Activated CD8-positive, alpha-beta T cell treated with anti-CD3 and anti-CD28 coated beads for 36 hours (primary cell): ENCODE results near the gene TMEFF2. TPM values are rescaled to one million over a fixed set of nuclear protein-coding genes. Genes with fewer than 3 reads are reported as not detected.

Experiments used
- ATAC-seq: fragments of 200-7000 bp; cut with Tn5 transposase; one replicate; pipeline ENCODE4 v1.10.0; 2021; ENCODE audit warnings: mild to moderate bottlenecking, moderate library complexity
- CTCF ChIA-PET: fragments of 350-600 bp; sonication (Branson Sonifier 250); formaldehyde crosslinking; loops from one replicate; lab custom pipeline; 2021; ENCODE audit warnings: antibody characterized with exemption; lab: Charles Lee
- POLR2A ChIA-PET: fragments of 350-600 bp; sonication (Branson Sonifier 250); formaldehyde crosslinking; loops from one replicate; lab custom pipeline; 2021; ENCODE audit warnings: antibody characterized with exemption; lab: Charles Lee
- DNase-seq: peaks from one replicate; pipeline ENCODE4 v3.0.0-alpha.2; 2020
- H3K27ac Mint-ChIP-seq: one replicate; pipeline ENCODE4 v1.8.0; 2021; ENCODE audit warnings: mild to moderate bottlenecking, mixed read lengths
- H3K27me3 Mint-ChIP-seq: one replicate; pipeline ENCODE4 v1.8.0; 2021; ENCODE audit warnings: mixed read lengths
- H3K36me3 Mint-ChIP-seq: one replicate; pipeline ENCODE4 v1.8.0; 2021; ENCODE audit warnings: low read depth, mixed read lengths
- H3K4me1 Mint-ChIP-seq: one replicate; pipeline ENCODE4 v1.8.0; 2021; ENCODE audit warnings: low read depth, mixed read lengths
- H3K4me3 Mint-ChIP-seq: one replicate; pipeline ENCODE4 v1.8.0; 2021; ENCODE audit warnings: mild to moderate bottlenecking, moderate library complexity, mixed read lengths
- H3K9me3 Mint-ChIP-seq: one replicate; pipeline ENCODE4 v1.8.0; 2021; ENCODE audit warnings: mixed read lengths
- CTCF ChIP-seq: fragments of 200-600 bp; IDR thresholded peaks from one replicate; pipeline ENCODE4 v1.8.0; 2022; ENCODE audit warnings: antibody characterized with exemption, mild to moderate bottlenecking
- intact Hi-C: fragments of 100-400 bp; cut with micrococcal nuclease; formaldehyde crosslinking; loops from one replicate; pipeline ENCODE4 v1.10.0; 2022
- total RNA-seq, 2 experiments: library from RNA; stranded (reverse); gene quantifications; one replicate each; pipeline ENCODE4 v1.2.3, GENCODE V29; 2021

Gene TMEFF2
- total RNA-seq, 2 experiments from 2014 or later: not detected

GRCh38 chr2:191907545-191907944 is 287.2 kb downstream of the TMEFF2 start:
- ChIA-PET POLR2A (interaction anchor here (1.1 kb wide), 1 partner anchor 10 kb away, joined by 3 read pairs; no protein-coding TSS in a partner anchor), CTCF (no interaction called here)
- Mint-ChIP-seq H3K4me1 (peaks cover 9% of the 10 kb centered on the region), H3K9me3 (no peaks in the 10 kb centered on the region), H3K27me3 (no peaks in the 10 kb centered on the region), H3K4me3 (no peak overlapping the region), H3K36me3 (no peaks in the 10 kb centered on the region), H3K27ac (no peak overlapping the region)
- no peak for DNase-seq
- no peak for ATAC-seq
- intact Hi-C loops: no loop called here
- no peak for TF ChIP-seq CTCF

GRCh38 chr2:191907091-191907490 is 287.6 kb downstream of the TMEFF2 start:
- no peaks in the 10 kb centered on the region for H3K9me3 Mint-ChIP-seq
- H3K4me3 Mint-ChIP-seq: no peak overlapping the region
- H3K4me1 Mint-ChIP-seq: peaks cover 9% of the 10 kb centered on the region
- intact Hi-C loops: no loop called here
- ATAC-seq (peak; percentile 38), DNase-seq (no peak)
- CTCF ChIA-PET: interaction anchor here (1.2 kb wide), 1 partner anchor 95 kb away, joined by 3 read pairs; no protein-coding TSS in a partner anchor
- no peak for TF ChIP-seq CTCF
- no peaks in the 10 kb centered on the region for H3K27me3 Mint-ChIP-seq
- no peaks in the 10 kb centered on the region for H3K36me3 Mint-ChIP-seq
- POLR2A ChIA-PET: interaction anchor here (1.1 kb wide), 1 partner anchor 11 kb away, joined by 3 read pairs; no protein-coding TSS in a partner anchor
- H3K27ac Mint-ChIP-seq: no peak overlapping the region

- ATAC-seq (no peak), DNase-seq (no peak)
- Mint-ChIP-seq H3K4me1 (peaks cover 7% of the 10 kb centered on the region), H3K27me3 (peaks cover under 1% of the 10 kb centered on the region), H3K9me3 (no peaks in the 10 kb centered on the region), H3K36me3 (no peaks in the 10 kb centered on the region), H3K27ac (no peak overlapping the region), H3K4me3 (no peak overlapping the region)
- no peak for TF ChIP-seq CTCF
- intact Hi-C loops: no loop called here
- CTCF ChIA-PET: no interaction called here
- POLR2A ChIA-PET: no interaction called here
These were observed 289.4 kb downstream of the TMEFF2 start for GRCh38 chr2:191905336-191905735.

GRCh38 chr2:191901031-191901430 is 293.7 kb downstream of the TMEFF2 start:
- TF ChIP-seq CTCF: no peak
- POLR2A ChIA-PET: no interaction called here
- ATAC-seq (no peak), DNase-seq (no peak)
- H3K36me3 Mint-ChIP-seq: no peaks in the 10 kb centered on the region
- H3K9me3 Mint-ChIP-seq: no peaks in the 10 kb centered on the region
- no peaks in the 10 kb centered on the region for H3K4me1 Mint-ChIP-seq
- H3K27ac Mint-ChIP-seq: no peak overlapping the region
- no peak overlapping the region for H3K4me3 Mint-ChIP-seq
- peaks cover 9% of the 10 kb centered on the region for H3K27me3 Mint-ChIP-seq
- intact Hi-C loops: no loop called here
- CTCF ChIA-PET: interaction anchor here (0.8 kb wide), 1 partner anchor 262 kb away, joined by 5 read pairs; no protein-coding TSS in a partner anchor

GRCh38 chr2:191899410-191899809 is 295.3 kb downstream of the TMEFF2 start:
- Mint-ChIP-seq H3K27ac (no peak overlapping the region), H3K4me1 (no peaks in the 10 kb centered on the region), H3K27me3 (peaks cover 9% of the 10 kb centered on the region), H3K9me3 (no peaks in the 10 kb centered on the region), H3K4me3 (no peak overlapping the region), H3K36me3 (no peaks in the 10 kb centered on the region)
- intact Hi-C loops: no loop called here
- DNase-seq: no peak
- ATAC-seq: no peak
- CTCF ChIA-PET: no interaction called here
- TF ChIP-seq CTCF: no peak
- POLR2A ChIA-PET: no interaction called here
